Activated CD8-positive, alpha-beta memory T cell treated with anti-CD3 and anti-CD28 coated beads, Interleukin-2, amount 50 U/mL, for 1 hour (primary cell): ENCODE data around the gene MYO7A.

Experiments used
- DNase-seq: peaks from one replicate; pipeline ENCODE4 v3.0.0-alpha.2; 2020; ENCODE audit errors: extremely low read depth

The MYO7A gene

GRCh38 chr11:77111946-77112345 is 16.1 kb upstream of the MYO7A start:
- DNase-seq: no peak

GRCh38 chr11:77112641-77113381 is 15.2 kb upstream of the MYO7A start:
- no peak for DNase-seq

- DNase-seq: no peak
Observed at GRCh38 chr11:77113382-77114088, 14.5 kb upstream of the MYO7A start.

DNA sequence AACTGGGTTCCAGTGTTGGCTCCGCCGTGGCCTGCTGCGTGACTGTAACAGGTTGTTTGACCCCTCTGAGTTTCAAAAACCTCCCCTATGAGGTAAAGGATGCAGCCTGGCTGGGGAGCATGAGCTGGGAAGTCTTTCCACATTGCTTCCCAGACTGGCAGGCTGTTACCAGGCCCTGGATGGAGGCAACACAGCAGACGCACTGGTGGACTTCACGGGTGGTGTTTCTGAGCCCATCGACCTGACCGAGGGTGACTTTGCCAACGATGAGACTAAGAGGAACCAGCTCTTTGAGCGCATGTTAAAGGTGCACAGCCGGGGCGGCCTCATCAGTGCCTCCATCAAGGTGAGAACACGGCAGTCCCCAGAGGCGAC is 14.0 kb upstream of the MYO7A start:
- DNase-seq: no peak

- no peak for DNase-seq
Observed at GRCh38 chr11:77115181-77115611, 12.8 kb upstream of the MYO7A start.

- DNase-seq: no peak
Observed at GRCh38 chr11:77115956-77116355, 12.1 kb upstream of the MYO7A start.

DNA sequence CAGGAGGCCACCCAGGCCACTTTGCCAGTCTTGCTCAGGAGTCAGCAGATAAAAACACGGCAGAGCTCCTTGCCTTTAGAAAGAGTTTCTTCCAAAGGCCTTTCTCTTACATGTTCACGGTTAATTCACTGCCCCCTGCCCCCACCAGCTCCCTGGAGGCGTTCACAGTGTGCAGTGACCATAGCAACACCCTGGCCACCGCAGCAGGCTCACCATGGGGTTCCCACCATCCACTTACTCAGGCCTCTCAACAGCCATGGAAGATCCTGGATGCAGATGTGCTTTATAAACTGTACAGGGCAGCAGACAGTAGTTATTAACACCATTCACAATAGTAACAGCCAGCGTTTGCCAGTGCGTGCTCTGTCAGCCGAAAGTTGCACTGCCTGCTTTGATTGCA is 10.6 kb upstream of the MYO7A start:
- no peak for DNase-seq

- DNase-seq: no peak
Observed at GRCh38 chr11:77118086-77118485, 10.0 kb upstream of the MYO7A start.

DNA sequence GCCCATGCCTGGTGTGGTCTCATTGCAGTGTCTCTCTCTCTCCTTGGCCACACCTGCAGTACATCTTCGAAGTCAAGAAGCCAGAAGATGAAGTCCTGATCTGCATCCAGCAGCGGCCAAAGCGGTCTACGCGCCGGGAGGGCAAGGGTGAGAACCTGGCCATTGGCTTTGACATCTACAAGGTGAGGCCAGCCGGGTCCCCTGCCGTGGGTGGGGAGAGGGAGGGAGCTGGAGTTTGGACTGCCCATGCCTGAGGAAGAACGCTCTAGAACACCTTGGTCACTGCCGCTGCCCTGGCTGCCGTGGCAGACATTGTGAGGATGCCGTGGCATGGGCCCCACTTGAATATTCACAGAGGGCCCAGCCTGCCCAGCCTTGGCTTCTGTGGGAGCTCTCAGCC is 9.1 kb upstream of the MYO7A start:
- DNase-seq: no peak

DNA sequence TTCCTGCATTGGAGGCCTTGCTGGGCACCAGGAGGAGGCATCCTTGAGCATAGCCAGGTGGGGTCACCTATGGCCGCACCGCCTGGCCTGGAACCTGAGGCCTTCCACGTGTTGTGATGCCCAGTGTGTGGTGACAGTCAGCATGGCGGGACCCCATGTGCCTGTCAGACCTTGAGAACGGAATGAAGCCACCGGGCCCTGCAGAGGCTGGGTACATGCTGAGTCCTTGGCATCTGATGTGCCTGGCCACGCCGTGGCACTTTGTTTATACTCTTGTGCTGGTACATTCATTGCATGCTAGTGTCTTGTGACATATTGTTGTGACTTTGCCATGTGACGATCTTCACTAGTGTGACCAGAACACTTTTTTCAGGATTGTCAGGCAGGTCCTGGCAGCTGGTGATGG is 8.5 kb upstream of the MYO7A start:
- DNase-seq: no peak

DNA sequence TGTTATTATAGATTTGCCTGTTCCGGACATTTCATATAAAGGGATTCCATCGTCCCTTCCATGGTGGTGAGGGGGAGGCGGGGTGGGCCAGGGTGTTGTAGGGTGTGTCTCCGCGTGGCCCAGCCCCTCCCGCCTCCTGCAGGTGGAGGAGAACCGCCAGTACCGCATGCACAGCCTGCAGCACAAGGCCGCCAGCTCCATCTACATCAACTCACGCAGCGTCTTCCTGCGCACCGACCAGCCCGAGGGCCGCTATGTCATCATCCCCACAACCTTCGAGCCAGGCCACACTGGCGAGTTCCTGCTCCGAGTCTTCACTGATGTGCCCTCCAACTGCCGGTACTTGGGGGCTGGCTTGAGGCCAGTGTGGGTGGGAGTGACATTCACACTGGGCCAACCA is 7.5 kb upstream of the MYO7A start:
- no peak for DNase-seq

- no peak for DNase-seq
Observed at GRCh38 chr11:77121096-77121640, 6.9 kb upstream of the MYO7A start.

DNA sequence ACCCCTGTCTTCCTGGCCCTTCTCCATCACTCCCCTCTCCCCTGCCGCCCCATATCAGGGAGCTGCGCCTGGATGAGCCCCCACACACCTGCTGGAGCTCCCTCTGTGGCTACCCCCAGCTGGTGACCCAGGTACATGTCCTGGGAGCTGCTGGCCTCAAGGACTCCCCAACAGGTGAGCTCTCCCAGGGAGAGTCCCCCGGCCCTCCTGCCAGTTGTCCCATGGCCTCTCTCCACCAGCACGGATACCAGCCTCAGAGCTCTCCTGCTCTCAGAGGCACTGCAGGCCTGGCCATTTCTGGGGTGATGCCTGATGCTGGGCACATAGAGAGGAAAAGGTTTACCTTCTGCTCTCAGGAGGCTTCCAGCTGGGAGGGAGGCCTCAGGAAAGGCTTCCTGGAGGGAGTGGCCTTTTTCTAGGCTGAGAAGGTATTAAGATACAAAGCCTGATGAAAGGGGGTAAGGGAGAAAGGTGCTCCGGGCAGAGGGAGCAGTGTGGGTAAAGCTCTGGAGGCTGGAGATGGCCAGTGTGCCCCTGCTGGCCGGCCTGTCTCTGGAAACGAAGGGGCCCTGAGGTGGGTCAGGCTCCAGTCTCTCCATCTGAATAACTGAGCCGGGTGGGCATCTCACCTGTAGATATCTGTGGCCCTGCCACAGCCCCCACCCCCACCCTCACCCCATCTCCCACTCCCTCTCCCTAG is 6.0 kb upstream of the MYO7A start:
- DNase-seq: no peak

GRCh38 chr11:77122576-77123212 is 5.4 kb upstream of the MYO7A start:
- DNase-seq: no peak

- DNase-seq: no peak
Observed at GRCh38 chr11:77123591-77123990, 4.5 kb upstream of the MYO7A start.

GRCh38 chr11:77124041-77124440 is 4.0 kb upstream of the MYO7A start:
- DNase-seq: no peak

GRCh38 chr11:77124488-77124887 is 3.6 kb upstream of the MYO7A start:
- no peak for DNase-seq

DNA sequence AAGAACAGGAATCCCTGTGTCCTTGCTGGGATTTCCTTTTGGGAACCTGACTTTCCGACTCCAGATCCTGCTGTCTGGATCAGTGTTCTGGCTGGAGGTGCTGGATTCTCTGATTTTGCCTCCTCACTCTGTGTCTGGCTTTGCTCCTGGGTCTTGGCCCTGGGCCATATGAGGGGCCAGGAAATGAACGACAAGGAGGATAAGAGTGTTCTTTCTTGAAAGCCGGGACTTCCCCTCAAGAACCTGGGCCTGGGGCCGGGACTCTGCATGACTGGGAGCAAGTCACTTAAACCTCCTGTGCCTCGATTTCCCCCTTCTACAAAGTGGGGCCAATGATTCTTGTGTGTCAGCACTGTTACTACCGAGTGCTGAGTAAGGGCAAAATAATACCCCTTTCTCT is 2.9 kb upstream of the MYO7A start:
- DNase-seq: no peak

DNA sequence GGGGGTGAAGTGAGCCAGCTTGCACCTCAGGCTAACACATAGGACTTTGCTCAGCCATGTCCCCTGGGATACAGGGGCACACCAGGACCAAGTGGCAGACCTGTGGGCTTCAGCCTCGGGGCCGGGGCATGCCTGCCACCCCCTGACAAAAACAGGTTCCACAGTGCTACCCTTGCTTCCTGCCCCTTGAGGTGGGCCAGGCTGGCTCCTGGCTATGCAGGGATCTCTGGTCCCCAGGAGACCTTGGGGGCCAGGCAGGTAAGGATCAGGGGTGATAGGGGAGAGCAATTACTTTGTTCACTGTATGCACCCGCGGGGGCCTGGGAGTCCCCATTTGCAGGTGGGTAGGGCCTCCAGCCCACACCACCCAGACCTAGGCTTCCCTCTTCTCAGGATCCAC is 2.4 kb upstream of the MYO7A start:
- DNase-seq: no peak

- no peak for DNase-seq
Observed at GRCh38 chr11:77126156-77126775, 1.8 kb upstream of the MYO7A start.

- no peak for DNase-seq
Observed at GRCh38 chr11:77126861-77127234, 1.2 kb upstream of the MYO7A start.
